NCI-H82 treated with DMSO at 0.1 percent for 48 hours (cell line): Measurements from ENCODE around the gene TMPRSS7.

Experiments
- DNase-seq: peaks from one replicate; lab custom pipeline; 2025; ENCODE audit not compliant: unreplicated experiment; lab: John Stamatoyannopoulos, UW

The TMPRSS7 gene

DNA sequence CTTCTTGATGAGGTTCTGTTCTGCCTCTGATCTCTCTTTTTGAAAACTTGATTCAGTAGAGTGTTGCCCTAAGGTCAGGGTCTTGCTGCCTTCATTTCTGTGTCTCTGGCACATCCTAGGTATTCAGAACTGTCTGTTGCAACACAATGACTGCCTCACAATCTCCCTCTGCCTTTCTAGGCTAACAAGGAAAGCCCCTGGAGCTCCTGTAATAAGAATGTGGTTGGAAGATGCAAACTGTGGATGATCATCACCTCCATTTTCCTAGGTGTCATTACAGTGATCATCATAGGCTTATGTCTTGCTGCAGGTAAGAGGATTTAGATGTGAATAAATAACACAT lies 58.6 kb downstream of the TMPRSS7 start:
- DNase-seq, result no peak

DNA sequence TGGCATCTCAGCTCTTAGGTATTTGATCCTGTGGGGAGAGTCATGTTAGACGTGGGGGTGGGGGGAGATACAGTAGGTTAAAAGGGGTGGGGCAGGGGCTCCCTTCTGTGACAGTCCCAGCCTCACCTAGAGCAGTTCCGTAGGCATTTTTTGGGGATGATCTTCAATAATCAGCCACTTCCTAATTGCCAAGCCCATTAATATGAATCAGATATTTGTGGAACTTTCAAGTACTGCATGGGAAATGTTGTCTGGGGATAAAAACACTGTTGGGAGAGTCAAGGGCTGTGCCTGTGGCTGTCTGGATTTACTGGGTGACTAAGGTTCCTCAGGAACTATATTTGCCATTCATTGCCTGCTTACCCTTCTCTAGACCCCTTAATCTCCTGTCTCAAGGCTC lies 61.2 kb downstream of the TMPRSS7 start:
- no peak for DNase-seq

- no peak for DNase-seq
These were observed 61.6 kb downstream of the TMPRSS7 start for GRCh38 chr3:112096176-112096575.

GRCh38 chr3:112097378-112097777 lies 62.8 kb downstream of the TMPRSS7 start:
- no peak for DNase-seq

- no peak for DNase-seq
These were observed 67.4 kb downstream of the TMPRSS7 start for GRCh38 chr3:112101916-112102315.

DNA sequence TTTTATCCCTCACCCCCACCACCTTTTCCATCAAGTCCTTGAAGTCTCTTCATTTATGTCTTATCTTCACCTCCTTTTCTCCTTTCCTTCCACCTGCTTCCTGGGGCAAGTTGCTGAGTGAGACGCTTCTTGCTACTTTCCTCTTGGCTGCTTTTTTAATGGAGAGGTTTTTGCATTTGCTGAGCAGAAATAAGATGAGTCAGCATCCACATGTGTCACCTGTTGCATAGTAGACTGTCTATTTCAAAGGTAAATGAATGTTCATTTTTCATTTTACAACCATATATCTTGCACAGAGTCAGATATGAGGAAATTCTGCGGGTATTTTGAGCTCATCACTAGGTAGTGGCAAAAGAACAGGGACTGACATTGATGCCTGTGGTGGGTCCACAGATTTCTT lies 70.2 kb downstream of the TMPRSS7 start:
- DNase-seq, result no peak

GRCh38 chr3:112109322-112109721 lies 74.8 kb downstream of the TMPRSS7 start:
- no peak for DNase-seq

- peak; percentile 29 for DNase-seq
These were observed 77.4 kb downstream of the TMPRSS7 start for GRCh38 chr3:112111785-112112402.

GRCh38 chr3:112114576-112115160 lies 80.1 kb downstream of the TMPRSS7 start:
- no peak for DNase-seq

- no peak for DNase-seq
These were observed 80.7 kb downstream of the TMPRSS7 start for GRCh38 chr3:112115161-112115739.

GRCh38 chr3:112115806-112116383 lies 81.4 kb downstream of the TMPRSS7 start:
- DNase-seq, result no peak

- DNase-seq, result peak; percentile 59
These were observed 82.2 kb downstream of the TMPRSS7 start for GRCh38 chr3:112116748-112117186.

GRCh38 chr3:112117415-112117814 lies 82.9 kb downstream of the TMPRSS7 start:
- no peak for DNase-seq

GRCh38 chr3:112117841-112118571 lies 83.5 kb downstream of the TMPRSS7 start:
- DNase-seq, result no peak

DNA sequence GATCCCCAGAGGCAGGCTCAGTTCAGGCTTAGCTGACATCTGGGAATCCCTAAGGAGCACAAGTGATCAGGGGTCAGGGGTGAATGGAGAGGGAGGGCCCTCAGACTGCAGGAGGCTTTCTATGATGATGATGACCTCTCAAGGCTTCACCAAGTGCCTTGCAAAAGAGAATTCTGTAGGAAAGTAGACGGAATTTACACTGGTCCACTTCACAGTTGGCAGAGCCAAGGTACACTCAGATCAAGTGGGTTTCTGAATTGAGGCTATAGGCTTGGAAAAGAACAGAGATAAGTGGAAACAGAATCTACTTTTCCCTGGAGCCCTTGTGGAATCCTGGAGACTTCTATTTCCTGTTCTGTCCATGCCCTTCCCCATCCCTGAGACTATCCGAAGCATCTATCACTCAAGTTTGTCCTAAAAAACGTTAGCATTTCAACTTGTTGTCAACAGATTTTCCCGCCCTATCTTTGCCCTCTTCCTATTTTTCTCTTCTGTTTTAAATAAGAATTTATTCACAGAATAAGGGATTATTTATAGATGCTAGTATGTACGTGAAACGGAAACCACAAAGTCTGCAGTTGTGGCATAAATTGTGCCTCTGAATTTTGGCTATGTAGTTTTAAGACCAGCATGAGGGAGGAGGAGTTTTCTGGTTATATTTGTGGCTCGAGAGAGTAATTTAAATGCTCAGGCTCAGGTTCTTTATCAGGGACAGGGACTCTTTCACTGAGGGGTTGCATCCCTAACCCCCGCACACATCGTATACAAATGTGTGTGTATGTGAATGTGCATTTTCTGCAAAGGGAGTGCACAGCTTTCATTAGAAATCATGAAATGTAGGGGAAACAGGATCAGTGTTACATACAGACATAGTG lies 85.7 kb downstream of the TMPRSS7 start:
- DNase-seq, result no peak

DNA sequence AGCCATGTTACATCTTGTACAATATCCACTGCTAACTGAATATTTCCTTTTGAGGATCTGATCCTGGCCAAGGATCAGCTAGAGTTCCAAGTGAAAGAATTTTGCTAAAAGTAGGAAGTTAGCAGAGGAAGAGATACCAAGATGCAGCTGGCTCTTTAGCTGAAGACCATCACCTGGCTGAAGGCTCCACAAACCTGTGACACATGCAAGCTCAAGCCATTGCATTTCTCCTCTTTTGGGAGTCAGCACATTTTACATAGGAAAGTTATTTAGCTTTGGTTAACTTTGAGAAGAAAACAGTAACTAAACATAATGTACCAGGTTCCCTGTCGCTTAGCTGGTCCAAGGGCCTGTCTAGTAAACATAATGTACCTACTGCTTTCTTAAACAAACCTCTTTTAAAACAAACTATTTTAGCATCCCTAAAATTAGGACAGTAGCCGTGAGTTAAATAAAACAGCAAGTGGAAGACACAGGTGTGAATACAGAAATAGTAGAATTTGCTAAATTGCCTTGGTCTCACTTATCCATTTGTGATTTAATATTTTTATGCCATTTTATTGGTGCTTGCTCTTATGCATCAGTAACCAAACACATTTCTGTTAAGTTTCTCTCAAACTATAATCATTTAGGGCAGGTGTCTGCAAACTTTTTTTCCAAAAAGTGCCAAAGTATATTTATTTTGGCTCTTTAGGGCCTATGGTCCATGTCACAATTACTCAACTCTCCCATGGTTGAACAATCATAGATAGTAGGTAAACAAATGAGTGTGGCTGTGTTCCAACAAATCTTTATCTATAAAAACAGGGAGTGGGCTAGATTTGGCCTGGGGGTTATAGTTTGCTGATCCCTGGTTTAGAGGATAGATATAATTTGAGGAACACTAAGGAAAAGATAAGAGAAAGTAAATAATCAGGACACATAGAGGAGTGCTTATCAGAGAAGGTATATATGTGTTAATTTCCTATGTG lies 87.3 kb downstream of the TMPRSS7 start:
- DNase-seq, result no peak

- DNase-seq, result no peak
These were observed 88.3 kb downstream of the TMPRSS7 start for GRCh38 chr3:112122870-112123269.

- no peak for DNase-seq
These were observed 89.0 kb downstream of the TMPRSS7 start for GRCh38 chr3:112123548-112123947.

GRCh38 chr3:112124907-112125607 lies 90.5 kb downstream of the TMPRSS7 start:
- no peak for DNase-seq
